ENCODE measurements around the gene BBLN. TPM values are rescaled to one million over a fixed set of nuclear protein-coding genes. Genes with fewer than 3 reads are reported as not detected.
"Not testable (repeated sequence)": the region's sequence is repeated elsewhere in the genome, so short reads cannot be mapped to it uniquely, and the experiment has no call there.

Gene BBLN
- total RNA-seq, 1 experiment from 2014 or later = 33.6 TPM

DNA sequence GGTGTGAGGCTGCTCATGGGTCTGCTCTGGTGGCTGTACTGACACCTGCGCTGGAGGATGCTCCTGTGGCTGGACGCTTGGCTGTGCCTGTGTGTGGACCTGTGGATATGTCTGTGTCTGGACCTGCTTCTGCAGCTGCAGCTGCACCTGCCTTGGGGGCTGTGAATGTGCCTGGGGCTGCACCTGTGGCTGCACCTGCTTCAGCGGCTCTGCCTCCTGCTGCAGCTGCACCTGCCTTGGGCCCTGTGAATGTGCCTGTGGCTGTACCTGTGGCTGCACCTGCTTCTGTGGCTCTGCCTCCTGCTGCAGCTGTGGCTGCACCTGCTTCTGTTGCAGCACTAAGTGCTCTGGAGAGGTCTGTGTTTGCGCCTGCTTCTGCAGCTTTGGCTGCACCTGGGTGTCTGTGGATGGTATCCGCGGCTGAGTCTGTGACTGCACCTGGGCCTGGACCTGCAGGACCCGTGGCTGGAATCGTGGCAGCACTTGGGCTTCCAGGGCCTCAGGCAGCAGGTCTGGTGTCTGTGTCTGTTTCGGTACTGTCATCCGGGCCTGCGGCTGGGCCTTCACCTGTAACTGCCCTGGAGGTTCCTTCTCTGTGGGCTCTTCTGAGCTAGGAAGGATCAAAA is 18.9 kb downstream of the BBLN start:
- Histone ChIP-seq H3K4me1 (no peaks in the 10 kb centered on the region), H3K9me3 (replicated peaks) (no peaks in the 10 kb centered on the region), H3K27ac (no peak overlapping the region), H3K27me3 (no peaks in the 10 kb centered on the region), H3K4me3 (no peak overlapping the region), H3K36me3 (peaks cover 77% of the 10 kb centered on the region)
- DNase-seq = no peak

- Histone ChIP-seq H3K27me3 (no peaks in the 10 kb centered on the region), H3K36me3 (peaks cover 85% of the 10 kb centered on the region), H3K4me1 (no peaks in the 10 kb centered on the region), H3K27ac (no peak overlapping the region), H3K9me3 (replicated peaks) (no peaks in the 10 kb centered on the region), H3K4me3 (no peak overlapping the region)
- DNase-seq = no peak
These were observed 19.9 kb downstream of the BBLN start for GRCh38 chr9:128180001-128180400.

DNA sequence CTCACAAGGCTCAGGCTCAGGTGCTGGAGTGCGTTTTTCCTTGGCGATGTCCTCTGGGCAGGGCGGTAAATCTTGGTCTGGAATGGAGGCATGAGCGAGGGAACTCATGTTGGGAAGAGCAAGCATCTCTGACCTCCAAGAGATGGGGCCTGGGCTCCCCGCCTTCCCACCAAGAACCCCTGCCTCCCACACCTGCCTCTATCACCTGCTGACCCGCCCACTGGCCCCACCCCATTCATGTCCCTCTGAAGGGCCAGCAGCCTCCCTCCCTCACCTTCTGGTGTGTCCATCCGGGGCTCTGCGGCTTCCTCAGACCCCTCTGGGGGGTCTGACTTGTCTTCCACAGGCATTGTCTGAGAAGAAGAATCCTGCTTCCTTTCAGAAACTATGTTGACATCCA is 20.4 kb downstream of the BBLN start:
- DNase-seq = no peak
- Histone ChIP-seq H3K4me3 (no peak overlapping the region), H3K9me3 (replicated peaks) (no peaks in the 10 kb centered on the region), H3K27me3 (no peaks in the 10 kb centered on the region), H3K27ac (no peak overlapping the region), H3K4me1 (no peaks in the 10 kb centered on the region), H3K36me3 (peaks cover 81% of the 10 kb centered on the region)

GRCh38 chr9:128181480-128181879 is 21.4 kb downstream of the BBLN start:
- not testable (repeated sequence) for H3K4me1 ChIP-seq; H3K27ac ChIP-seq; H3K4me3 ChIP-seq; H3K9me3 ChIP-seq (replicated peaks); DNase-seq; H3K27me3 ChIP-seq
- peaks cover 77% of the 10 kb centered on the region for H3K36me3 ChIP-seq

DNA sequence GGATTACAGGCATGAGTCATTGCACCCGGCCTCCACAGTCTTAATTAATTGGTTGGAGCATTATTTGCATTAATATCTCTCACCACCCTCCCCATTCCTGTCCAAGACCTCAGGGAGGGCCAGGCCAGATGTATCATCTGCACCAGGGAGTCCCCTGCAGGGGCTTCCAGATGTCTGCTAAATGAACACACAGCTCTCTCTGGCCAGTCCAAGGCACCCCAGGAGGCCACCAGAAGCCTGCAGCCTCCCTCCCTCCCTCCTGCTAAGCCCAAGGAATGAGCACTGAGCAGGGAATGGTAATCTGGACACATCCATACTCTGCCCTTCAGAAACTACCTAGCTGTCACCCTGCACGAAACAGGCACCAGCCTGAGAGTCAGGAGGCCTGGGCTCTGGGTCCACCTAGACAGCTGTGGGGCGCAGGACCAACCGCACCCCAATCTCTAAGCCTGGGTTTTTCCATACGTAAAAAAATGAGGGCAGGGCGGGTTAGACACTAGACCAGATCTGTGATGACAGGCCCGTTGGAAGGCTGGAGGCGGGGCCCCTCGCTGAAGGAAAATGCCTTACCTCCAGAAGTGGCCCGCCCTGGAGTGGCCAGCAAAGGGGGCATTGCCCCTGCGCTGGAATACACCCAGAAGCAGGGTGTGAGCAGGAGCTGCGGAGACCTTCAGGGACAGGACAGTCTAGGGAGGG is 23.0 kb downstream of the BBLN start:
- Histone ChIP-seq H3K9me3 (replicated peaks) (no peaks in the 10 kb centered on the region), H3K36me3 (peaks cover 77% of the 10 kb centered on the region), H3K27me3 (no peaks in the 10 kb centered on the region), H3K27ac (no peak overlapping the region), H3K4me1 (no peaks in the 10 kb centered on the region), H3K4me3 (no peak overlapping the region)
- DNase-seq = no peak

- H3K4me1 ChIP-seq = peaks cover 4% of the 10 kb centered on the region; the same call in 1 of the 2 replicates
These were observed 26.2 kb downstream of the BBLN start for GRCh38 chr9:128185979-128186965.

GRCh38 chr9:128187361-128187760 is 27.3 kb downstream of the BBLN start:
- H3K4me3 ChIP-seq = no peak overlapping the region
- peaks cover 53% of the 10 kb centered on the region for H3K36me3 ChIP-seq
- H3K9me3 ChIP-seq (replicated peaks) = no peaks in the 10 kb centered on the region
- DNase-seq = no peak
- H3K4me1 ChIP-seq = peaks cover 4% of the 10 kb centered on the region; the same call in 1 of the 2 replicates
- no peak overlapping the region for H3K27ac ChIP-seq
- no peaks in the 10 kb centered on the region for H3K27me3 ChIP-seq

More at GRCh38 chr9:128185979-128186965, 26.2 kb downstream of the BBLN start:
- Histone ChIP-seq H3K27me3 (no peaks in the 10 kb centered on the region), H3K36me3 (peaks cover 59% of the 10 kb centered on the region), H3K4me3 (no peak overlapping the region), H3K9me3 (replicated peaks) (no peaks in the 10 kb centered on the region), H3K27ac (no peak overlapping the region)
- DNase-seq = no peak

- no peak for DNase-seq
- no peaks in the 10 kb centered on the region for H3K27me3 ChIP-seq
- no peak overlapping the region for H3K4me3 ChIP-seq
- H3K36me3 ChIP-seq = peaks cover 46% of the 10 kb centered on the region
- no peaks in the 10 kb centered on the region for H3K9me3 ChIP-seq (replicated peaks)
- peaks cover 4% of the 10 kb centered on the region; the same call in 1 of the 2 replicates for H3K4me1 ChIP-seq
- H3K27ac ChIP-seq = no peak overlapping the region
These were observed 28.1 kb downstream of the BBLN start for GRCh38 chr9:128188209-128188608.

GRCh38 chr9:128190013-128190412 is 29.9 kb downstream of the BBLN start:
- H3K4me3 ChIP-seq = no peak overlapping the region
- no peak for DNase-seq
- peaks cover 32% of the 10 kb centered on the region for H3K36me3 ChIP-seq
- no peaks in the 10 kb centered on the region for H3K9me3 ChIP-seq (replicated peaks)
- no peaks in the 10 kb centered on the region for H3K27me3 ChIP-seq
- H3K27ac ChIP-seq = no peak overlapping the region
- peaks cover 4% of the 10 kb centered on the region; the same call in 1 of the 2 replicates for H3K4me1 ChIP-seq

- Histone ChIP-seq H3K4me3 (peak overlapping the region; percentile 76), H3K9me3 (replicated peaks) (no peaks in the 10 kb centered on the region), H3K36me3 (peaks cover 32% of the 10 kb centered on the region), H3K27me3 (no peaks in the 10 kb centered on the region), H3K27ac (peak overlapping the region; percentile 13; the same call in 1 of the 2 replicates), H3K4me1 (peaks cover 4% of the 10 kb centered on the region; the same call in 1 of the 2 replicates)
- DNase-seq = peak; percentile 28 to 39
These were observed 30.7 kb downstream of the BBLN start for GRCh38 chr9:128190516-128191405.

DNA sequence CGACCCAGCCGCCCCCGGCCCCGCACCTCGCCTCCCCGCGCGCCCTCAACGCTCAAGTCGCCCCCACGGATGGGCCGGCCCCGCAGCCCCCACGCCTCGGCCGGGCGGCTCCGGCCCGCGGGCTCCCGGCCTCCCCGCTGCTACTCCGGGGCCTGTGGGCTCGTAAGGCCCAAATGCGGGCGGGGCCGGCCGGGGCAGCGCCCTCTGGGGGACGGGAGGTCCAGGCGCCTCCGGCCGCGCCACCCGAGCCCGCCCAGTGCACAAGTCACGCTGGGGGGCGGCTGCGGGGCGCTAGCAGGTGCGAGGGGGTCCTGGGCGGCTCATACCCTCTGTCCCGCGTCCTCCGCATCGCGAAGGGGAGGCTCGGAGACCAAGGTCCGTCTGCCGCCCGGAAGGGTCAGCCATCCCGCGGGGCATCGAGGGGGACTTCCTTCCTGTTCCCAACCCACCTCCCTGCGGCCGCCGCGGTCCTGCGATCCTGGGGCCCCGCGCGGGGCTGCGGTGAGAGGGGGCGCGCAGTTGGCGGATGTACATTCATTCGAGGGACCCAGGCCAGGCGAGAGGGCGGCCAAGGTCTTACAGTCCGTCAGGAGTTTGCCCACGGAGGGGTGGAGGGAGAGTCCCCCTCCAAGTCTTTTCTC is 31.5 kb downstream of the BBLN start, which contains the start of gene CIZ1:
Gene CIZ1 (minus strand): TSS at position 167 of the 641 bp plus-strand sequence. CDS start 715 bp downstream, outside the sequence.
- no peaks in the 10 kb centered on the region for H3K27me3 ChIP-seq
- peak; percentile 83 to 86 for DNase-seq
- H3K4me1 ChIP-seq = peaks cover 4% of the 10 kb centered on the region; the same call in 1 of the 2 replicates
- peak within 1 kb of the TSS; percentile 52 for H3K27ac ChIP-seq
- no peaks in the 10 kb centered on the region for H3K9me3 ChIP-seq (replicated peaks)
- H3K4me3 ChIP-seq = peak within 1 kb of the TSS; percentile 76
- H3K36me3 ChIP-seq = peaks cover 25% of the 10 kb centered on the region

GRCh38 chr9:128192601-128193371 is 32.7 kb downstream of the BBLN start:
- no peak for DNase-seq
- H3K27me3 ChIP-seq = no peaks in the 10 kb centered on the region
- H3K4me3 ChIP-seq = no peak overlapping the region
- H3K27ac ChIP-seq = no peak overlapping the region
- peaks cover 14% of the 10 kb centered on the region for H3K36me3 ChIP-seq
- peaks cover 4% of the 10 kb centered on the region; the same call in 1 of the 2 replicates for H3K4me1 ChIP-seq
- H3K9me3 ChIP-seq (replicated peaks) = no peaks in the 10 kb centered on the region
